Measurements from ENCODE around the gene UBE4B.

Gene UBE4B

DNA sequence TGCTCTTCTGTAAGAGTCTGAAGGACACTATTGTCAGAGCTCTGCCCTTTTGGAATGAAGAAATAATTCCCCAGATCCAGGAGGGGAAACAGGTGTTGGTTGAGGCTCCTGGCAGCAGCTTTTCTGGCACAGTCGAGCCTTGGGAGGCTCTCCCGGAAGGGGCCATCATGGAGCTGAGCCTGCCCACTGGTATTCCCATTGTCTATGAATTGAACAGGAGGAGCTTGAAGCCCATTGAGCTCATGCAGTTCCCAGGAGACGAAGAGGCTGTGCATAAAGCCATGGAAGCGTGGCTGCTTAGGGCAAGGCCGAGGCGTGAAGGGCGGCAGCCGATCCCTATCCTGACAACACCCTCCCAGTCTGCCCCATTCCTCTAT, 26.6 kb downstream of the UBE4B start:
- TF ChIP-seq, protein P1, sequence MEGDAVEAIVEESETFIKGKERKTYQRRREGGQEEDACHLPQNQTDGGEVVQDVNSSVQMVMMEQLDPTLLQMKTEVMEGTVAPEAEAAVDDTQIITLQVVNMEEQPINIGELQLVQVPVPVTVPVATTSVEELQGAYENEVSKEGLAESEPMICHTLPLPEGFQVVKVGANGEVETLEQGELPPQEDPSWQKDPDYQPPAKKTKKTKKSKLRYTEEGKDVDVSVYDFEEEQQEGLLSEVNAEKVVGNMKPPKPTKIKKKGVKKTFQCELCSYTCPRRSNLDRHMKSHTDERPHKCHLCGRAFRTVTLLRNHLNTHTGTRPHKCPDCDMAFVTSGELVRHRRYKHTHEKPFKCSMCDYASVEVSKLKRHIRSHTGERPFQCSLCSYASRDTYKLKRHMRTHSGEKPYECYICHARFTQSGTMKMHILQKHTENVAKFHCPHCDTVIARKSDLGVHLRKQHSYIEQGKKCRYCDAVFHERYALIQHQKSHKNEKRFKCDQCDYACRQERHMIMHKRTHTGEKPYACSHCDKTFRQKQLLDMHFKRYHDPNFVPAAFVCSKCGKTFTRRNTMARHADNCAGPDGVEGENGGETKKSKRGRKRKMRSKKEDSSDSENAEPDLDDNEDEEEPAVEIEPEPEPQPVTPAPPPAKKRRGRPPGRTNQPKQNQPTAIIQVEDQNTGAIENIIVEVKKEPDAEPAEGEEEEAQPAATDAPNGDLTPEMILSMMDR (IDR thresholded peaks at IDR 0.05), result no peak

DNA sequence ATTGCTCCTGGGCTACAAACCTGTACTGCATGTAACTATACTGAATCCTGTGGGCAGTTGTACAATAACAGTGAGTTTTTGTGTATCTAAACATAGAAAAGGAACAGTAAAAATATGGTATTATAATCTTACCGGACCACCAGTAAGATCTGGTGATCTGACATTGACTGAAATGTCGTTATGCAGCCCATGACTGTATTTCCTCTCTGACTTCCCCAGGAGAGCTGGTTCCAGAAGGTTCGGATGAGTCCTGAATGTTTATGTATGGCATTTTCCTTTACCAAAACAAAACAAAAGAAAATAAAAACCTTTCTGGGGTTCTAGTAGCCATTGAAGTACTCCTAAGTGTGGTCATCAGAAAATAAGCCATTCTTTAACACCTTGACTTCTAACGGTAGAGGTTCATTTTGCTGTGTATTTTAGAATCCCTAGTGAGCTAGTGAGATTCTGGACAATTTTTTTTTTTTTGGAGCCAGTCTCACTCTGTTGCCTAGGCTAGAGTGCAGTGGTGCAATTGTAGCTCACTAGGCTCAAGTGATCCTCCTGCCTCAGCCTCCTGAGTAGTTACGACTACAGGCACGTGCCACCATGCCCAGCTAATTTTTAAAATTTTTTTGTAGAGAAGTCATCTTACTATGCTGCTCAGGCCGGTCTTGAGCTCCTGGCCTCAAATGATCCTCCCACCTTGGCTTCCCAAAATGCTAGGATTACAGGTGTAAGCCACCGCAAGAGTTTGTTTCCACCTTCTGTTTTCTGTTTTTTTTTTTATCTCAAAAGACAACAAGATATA, 27.7 kb downstream of the UBE4B start:
- TF ChIP-seq, protein P1 (IDR thresholded peaks at IDR 0.05), result no peak

DNA sequence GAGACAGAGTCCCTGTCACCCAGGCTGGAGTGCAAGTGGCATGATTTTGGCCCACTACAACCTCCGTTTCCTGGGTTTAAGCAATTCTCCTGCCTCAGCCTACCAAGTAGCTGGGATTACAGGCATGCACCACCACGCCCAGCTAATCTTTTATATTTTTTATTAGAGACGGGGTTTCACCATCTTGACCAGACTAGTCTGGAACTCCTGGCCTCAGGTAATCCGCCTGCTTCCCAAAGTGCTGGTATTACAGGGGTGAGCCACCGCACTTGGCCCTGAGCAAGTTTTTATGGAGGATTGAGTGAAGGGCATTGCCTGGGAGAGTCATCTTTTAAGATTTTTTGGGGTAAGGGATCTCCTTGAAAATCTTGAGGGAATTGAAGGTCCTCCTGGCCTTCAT, 28.5 kb downstream of the UBE4B start:
- TF ChIP-seq, protein P1 (IDR thresholded peaks at IDR 0.05), result no peak

DNA sequence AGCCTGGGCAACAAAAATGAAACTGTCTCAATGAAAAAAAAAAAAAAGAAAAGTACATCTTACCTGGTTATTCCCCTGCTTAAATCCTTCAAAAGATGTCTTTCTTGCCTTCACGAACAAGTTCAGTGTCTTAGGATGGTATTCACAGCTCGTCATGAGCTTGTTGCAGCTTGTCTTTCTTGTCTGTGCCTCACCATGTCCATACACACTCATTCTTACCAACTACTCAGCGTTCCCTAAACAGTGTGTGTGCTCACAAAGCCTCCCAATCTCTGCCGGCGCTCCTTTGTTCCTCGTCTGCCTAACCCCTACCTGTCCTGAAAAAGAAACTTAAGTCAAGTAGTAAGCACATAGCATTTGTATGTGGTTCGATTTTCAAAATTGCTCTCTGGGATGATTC, 31.1 kb downstream of the UBE4B start:
- TF ChIP-seq, protein P1 (IDR thresholded peaks at IDR 0.05), result no peak

DNA sequence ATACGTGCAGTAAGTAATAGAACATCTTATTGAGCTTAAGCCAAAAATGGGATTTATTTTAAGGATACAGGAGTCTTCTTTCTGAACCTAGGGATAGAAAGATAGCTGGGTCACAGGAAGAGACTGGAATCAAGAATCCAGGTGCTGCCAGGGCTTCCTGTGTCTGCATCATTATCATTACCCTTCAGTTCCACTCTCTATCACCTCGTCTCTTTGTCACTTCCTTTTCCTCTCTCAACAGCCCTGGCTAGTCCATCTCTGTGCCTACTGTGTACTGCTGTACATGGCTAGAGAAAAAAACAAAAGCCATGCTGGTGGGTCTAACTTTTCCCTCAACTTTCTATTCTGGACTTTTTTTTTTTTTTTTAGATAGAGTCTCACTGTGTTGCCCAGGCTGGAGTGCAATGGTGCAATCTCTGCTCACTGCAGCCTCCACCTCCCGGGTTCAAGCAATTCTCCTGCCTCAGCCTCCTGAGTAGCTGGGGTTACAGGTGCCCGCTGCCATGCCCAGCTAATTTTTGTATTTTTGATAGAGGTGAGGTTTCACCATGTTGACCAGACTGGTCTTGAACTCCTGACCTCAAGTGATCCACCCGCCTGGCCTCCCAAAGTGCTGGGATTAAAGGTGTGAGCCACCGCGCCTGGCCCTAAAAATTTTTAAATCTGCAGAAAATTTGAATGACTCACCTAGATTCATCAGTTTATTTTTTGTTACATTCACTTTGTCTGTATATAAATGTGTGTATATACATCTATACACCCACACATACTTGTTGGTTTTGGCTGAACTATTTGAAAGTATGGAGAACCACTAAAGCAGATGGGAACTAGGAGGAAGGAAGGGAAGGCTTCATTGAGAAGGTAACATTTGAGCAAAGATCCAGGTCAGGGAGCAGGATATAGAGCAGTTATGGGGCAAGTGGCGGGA, 31.9 kb downstream of the UBE4B start:
- TF ChIP-seq, protein P1 (IDR thresholded peaks at IDR 0.05), result no peak

DNA sequence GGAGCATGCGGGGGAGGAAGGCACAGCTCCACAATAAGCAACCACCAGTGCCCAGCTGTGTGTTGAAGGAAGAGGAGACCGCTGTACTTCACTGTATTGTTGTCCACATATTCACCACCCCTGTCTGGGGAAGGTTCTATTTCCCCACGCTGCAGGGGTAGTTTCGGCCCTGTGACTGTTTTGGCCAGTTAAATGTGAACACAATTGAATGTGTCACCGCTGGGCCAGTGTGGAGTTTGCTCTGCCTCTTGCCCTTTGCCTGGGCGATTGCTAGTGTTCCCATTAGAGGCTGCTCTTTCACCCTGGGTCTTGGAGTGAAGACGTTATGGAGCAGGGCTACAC, 32.6 kb downstream of the UBE4B start:
- TF ChIP-seq, protein P1 (IDR thresholded peaks at IDR 0.05), result no peak

DNA sequence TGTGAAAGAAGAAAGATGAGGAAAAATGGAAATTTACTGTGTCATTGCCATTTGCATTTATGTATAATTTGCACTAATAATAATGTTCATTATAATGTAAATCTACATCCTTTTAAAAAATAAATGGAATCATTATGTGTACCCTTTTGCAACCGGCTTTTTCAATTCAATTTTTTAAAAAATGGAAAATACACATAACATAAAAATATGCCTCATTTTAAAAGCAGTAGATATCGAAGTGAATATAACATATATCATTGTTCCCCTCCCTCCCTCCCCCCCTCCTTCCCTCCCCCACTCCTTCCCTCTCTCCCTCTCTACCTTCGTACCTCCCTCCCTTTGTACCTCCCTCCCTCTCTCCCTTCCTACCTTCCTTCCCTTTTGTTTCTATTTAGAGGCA, 33.0 kb downstream of the UBE4B start:
- TF ChIP-seq, protein P1 (IDR thresholded peaks at IDR 0.05), result no peak
